ENCODE measurements around the gene CFAP299.
"Not testable (repeated sequence)": the region's sequence is repeated elsewhere in the genome, so short reads cannot be mapped to it uniquely, and the experiment has no call there.

The CFAP299 gene

GRCh38 chr4:80390178-80390577, 54.6 kb downstream of the CFAP299 start:
- DNase-seq (ENCODE audit: low spot score) = no peak

GRCh38 chr4:80393246-80393969, 57.9 kb downstream of the CFAP299 start:
- no peak for DNase-seq (ENCODE audit: low spot score)

- no peak for DNase-seq (ENCODE audit: low spot score)
These were observed 58.4 kb downstream of the CFAP299 start for GRCh38 chr4:80393970-80394250.

GRCh38 chr4:80407246-80407645, 71.7 kb downstream of the CFAP299 start:
- DNase-seq (ENCODE audit: low spot score) = no peak

- no peak for DNase-seq (ENCODE audit: low spot score)
These were observed 74.3 kb downstream of the CFAP299 start for GRCh38 chr4:80409809-80410208.

- DNase-seq (ENCODE audit: low spot score) = no peak
These were observed 76.8 kb downstream of the CFAP299 start for GRCh38 chr4:80412322-80412721.

GRCh38 chr4:80413086-80413485, 77.6 kb downstream of the CFAP299 start:
- DNase-seq (ENCODE audit: low spot score) = no peak

- DNase-seq (ENCODE audit: low spot score) = no peak
These were observed 81.5 kb downstream of the CFAP299 start for GRCh38 chr4:80417019-80417418.

GRCh38 chr4:80419946-80420345, 84.4 kb downstream of the CFAP299 start:
- DNase-seq (ENCODE audit: low spot score) = no peak

GRCh38 chr4:80420638-80421037, 85.1 kb downstream of the CFAP299 start:
- DNase-seq (ENCODE audit: low spot score) = no peak

- DNase-seq (ENCODE audit: low spot score) = no peak
These were observed 87.3 kb downstream of the CFAP299 start for GRCh38 chr4:80422727-80423404.

- DNase-seq (ENCODE audit: low spot score) = no peak
These were observed 88.2 kb downstream of the CFAP299 start for GRCh38 chr4:80423553-80424224.

- DNase-seq (ENCODE audit: low spot score) = no peak
These were observed 88.7 kb downstream of the CFAP299 start for GRCh38 chr4:80424225-80424581.

- no peak for DNase-seq (ENCODE audit: low spot score)
These were observed 89.9 kb downstream of the CFAP299 start for GRCh38 chr4:80425124-80426100.

- DNase-seq (ENCODE audit: low spot score) = no peak
These were observed 95.9 kb downstream of the CFAP299 start for GRCh38 chr4:80431203-80431965.

- DNase-seq (ENCODE audit: low spot score) = no peak
These were observed 98.7 kb downstream of the CFAP299 start for GRCh38 chr4:80434238-80434637.

- DNase-seq (ENCODE audit: low spot score) = no peak
These were observed 102.5 kb downstream of the CFAP299 start for GRCh38 chr4:80438016-80438415.

GRCh38 chr4:80439294-80440061, 103.9 kb downstream of the CFAP299 start:
- DNase-seq (ENCODE audit: low spot score) = not testable (repeated sequence)

GRCh38 chr4:80446248-80446647, 110.7 kb downstream of the CFAP299 start:
- DNase-seq (ENCODE audit: low spot score) = no peak

GRCh38 chr4:80446664-80447063, 111.1 kb downstream of the CFAP299 start:
- DNase-seq (ENCODE audit: low spot score) = no peak

- DNase-seq (ENCODE audit: low spot score) = no peak
These were observed 112.0 kb downstream of the CFAP299 start for GRCh38 chr4:80447493-80447892.
